Upper lobe of left lung (tissue), 6 donors: ENCODE data around the gene CER1. TPM values are rescaled to one million over a fixed set of nuclear protein-coding genes. Genes with fewer than 3 reads are reported as not detected.

ENCODE experiments used
- ATAC-seq, 2 donors: fragments of 200-7000 bp; cut with Tn5 transposase; one replicate each; pipeline ENCODE4 v1.9.1; 2022; ENCODE audit warnings: mild to moderate bottlenecking in 2 of 2, moderate library complexity in 2 of 2; ENCODE audit not compliant: low FRiP score in 2 of 2
- DNase-seq, 2 donors: peaks; one replicate each; pipeline ENCODE4 v3.0.0-alpha.2; 2019 to 2020
- H3K27ac ChIP-seq, 4 donors: fragments of 200-600 bp; sonication (generic); one replicate each; pipeline ENCODE4 v1.5.1; 2016 to 2019
- H3K27me3 ChIP-seq, 4 donors: fragments of 200-600 bp; sonication (generic); one replicate each; pipeline ENCODE4 v1.5.1; 2017 to 2019
- H3K36me3 ChIP-seq, 4 donors: fragments of 200-600 bp; sonication (generic); one replicate each; pipeline ENCODE4 v1.5.1; 2016 to 2019
- H3K4me1 ChIP-seq, 4 donors: fragments of 200-600 bp; sonication (generic); one replicate each; pipeline ENCODE4 v1.5.1; 2018 to 2019
- H3K4me3 ChIP-seq, 4 donors: fragments of 200-600 bp; sonication (generic); one replicate each; pipeline ENCODE4 v1.5.1; 2017 to 2019; ENCODE audit warnings: mild to moderate bottlenecking in 2 of 4, moderate library complexity in 1 of 4
- H3K9me3 ChIP-seq, 4 donors: fragments of 200-600 bp; sonication (generic); one replicate each; pipeline ENCODE4 v1.5.1; 2018 to 2019
- EP300 ChIP-seq, 4 donors: sonication (generic); formaldehyde crosslinking; IDR thresholded peaks; one replicate each; pipeline ENCODE4 v1.5.1; 2017; ENCODE audit warnings: antibody characterized with exemption in 4 of 4, control low read depth in 2 of 4
- POLR2A ChIP-seq, 4 donors: fragments of 450-650 bp; IDR thresholded peaks; one replicate each; pipeline ENCODE4 v1.5.1; 2016 to 2017; ENCODE audit warnings: antibody characterized with exemption in 4 of 4, mild to moderate bottlenecking in 2 of 4
- POLR2AphosphoS5 ChIP-seq, 2 donors: sonication (generic); formaldehyde crosslinking; IDR thresholded peaks; one replicate each; pipeline ENCODE4 v1.5.1; 2017; ENCODE audit warnings: antibody characterized with exemption in 2 of 2
- WGBS, 2 donors: methylation state at CpG; one replicate each; pipeline ENCODE4 v1.1.5; 2017 to 2018; 5-methylcytosine and 5-hydroxymethylcytosine counted together
- total RNA-seq, 6 donors: library from RNA; depleted of rRNA in 4 of 6; stranded (reverse); fragments of >200 nt in 4 of 6; gene quantifications; one replicate each; pipeline versions ENCODE4 v1.1.0 to v1.2.1, GENCODE V29; 2016 to 2021
- TF ChIP-seq, protein P1 (sequence below), 6 experiments: fragments of 450-650 bp in 4 of 6; fragments of 200-600 bp in 2 of 6; sonication (generic) in 2 of 6; IDR thresholded peaks; one replicate each; pipeline ENCODE4 v1.5.1; 2016 to 2019; ENCODE audit warnings: antibody characterized with exemption in 6 of 6
- donor health status: DM: no; HTN: no; CAD: no; lungs with moderate emphysema.
- donor health status: DM: no; HTN: yes; CAD: no; lungs with severe emphysema.

Gene CER1
- total RNA-seq, 6 donors from 2014 or later, result not detected

DNA sequence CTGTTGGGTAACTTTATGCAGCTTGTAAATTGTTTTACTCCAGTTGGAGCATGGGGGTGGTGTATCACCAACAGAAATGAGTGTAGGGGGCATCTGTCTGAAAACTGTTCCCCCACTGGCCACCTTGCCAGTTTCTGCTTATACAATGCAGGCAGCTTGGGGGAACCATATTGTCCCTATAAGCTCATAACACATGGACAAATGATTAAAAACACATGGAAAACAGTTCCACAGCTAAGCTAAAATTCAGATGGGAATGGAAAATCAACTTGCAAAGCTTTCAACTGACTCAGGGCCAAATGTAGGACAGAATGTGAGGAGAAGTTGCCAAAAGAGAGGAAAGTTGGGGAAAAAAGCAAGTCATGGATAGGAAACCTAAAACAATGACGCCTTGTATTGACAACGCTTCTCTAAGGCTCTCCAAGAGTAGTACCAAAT, 7.9 kb upstream of the CER1 start:
- no peaks in the 10 kb centered on the region for H3K36me3 ChIP-seq
- H3K9me3 ChIP-seq, result no peaks in the 10 kb centered on the region
- no peaks in the 10 kb centered on the region for H3K27me3 ChIP-seq
- no peak overlapping the region for H3K4me3 ChIP-seq
- no peaks in the 10 kb centered on the region for H3K4me1 ChIP-seq
- DNase-seq (no peak), ATAC-seq (no peak)
- WGBS, 2 donors, result 87 to 100% methylated on average over 2 of the region's 2 CpGs
- TF ChIP-seq, protein P1, sequence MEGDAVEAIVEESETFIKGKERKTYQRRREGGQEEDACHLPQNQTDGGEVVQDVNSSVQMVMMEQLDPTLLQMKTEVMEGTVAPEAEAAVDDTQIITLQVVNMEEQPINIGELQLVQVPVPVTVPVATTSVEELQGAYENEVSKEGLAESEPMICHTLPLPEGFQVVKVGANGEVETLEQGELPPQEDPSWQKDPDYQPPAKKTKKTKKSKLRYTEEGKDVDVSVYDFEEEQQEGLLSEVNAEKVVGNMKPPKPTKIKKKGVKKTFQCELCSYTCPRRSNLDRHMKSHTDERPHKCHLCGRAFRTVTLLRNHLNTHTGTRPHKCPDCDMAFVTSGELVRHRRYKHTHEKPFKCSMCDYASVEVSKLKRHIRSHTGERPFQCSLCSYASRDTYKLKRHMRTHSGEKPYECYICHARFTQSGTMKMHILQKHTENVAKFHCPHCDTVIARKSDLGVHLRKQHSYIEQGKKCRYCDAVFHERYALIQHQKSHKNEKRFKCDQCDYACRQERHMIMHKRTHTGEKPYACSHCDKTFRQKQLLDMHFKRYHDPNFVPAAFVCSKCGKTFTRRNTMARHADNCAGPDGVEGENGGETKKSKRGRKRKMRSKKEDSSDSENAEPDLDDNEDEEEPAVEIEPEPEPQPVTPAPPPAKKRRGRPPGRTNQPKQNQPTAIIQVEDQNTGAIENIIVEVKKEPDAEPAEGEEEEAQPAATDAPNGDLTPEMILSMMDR (IDR thresholded peaks at IDR 0.05), result no peak
- TF ChIP-seq POLR2A (IDR thresholded peaks at IDR 0.05), result no peak
- no peak for TF ChIP-seq EP300 (IDR thresholded peaks at IDR 0.05)
- TF ChIP-seq POLR2AphosphoS5 (IDR thresholded peaks at IDR 0.05), result no peak
- H3K27ac ChIP-seq, result no peak overlapping the region

DNA sequence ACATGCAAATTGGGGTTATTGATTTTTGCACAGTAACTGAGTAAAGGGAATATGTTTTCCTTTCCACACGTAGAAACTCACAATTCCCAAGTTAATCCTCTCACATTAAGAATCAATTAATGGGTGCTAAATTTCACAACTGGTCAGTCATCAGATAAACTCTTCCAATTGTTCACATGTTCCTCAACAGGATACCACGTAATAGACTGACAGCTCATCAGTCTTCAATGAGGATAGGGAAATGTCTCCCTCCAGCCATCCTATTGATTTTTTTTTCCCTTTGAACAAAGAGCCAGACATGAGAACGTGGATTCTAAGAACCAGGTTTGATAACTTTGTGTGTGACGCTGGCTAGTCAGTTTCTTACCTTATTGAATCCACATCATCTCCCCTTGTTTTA, 768 bp upstream of the CER1 start:
- Histone ChIP-seq H3K4me3 (no peak overlapping the region), H3K27me3 (no peaks in the 10 kb centered on the region), H3K9me3 (no peaks in the 10 kb centered on the region), H3K36me3 (no peaks in the 10 kb centered on the region), H3K27ac (no peak overlapping the region), H3K4me1 (no peaks in the 10 kb centered on the region)
- 55 to 56% methylated on average over 4 of the region's 4 CpGs for WGBS, 2 donors
- TF ChIP-seq POLR2AphosphoS5 (IDR thresholded peaks at IDR 0.05) (no peak), POLR2A (IDR thresholded peaks at IDR 0.05) (no peak), EP300 (IDR thresholded peaks at IDR 0.05) (no peak)
- TF ChIP-seq, protein P1 (IDR thresholded peaks at IDR 0.05), result no peak
- DNase-seq (no peak), ATAC-seq (no peak)

DNA sequence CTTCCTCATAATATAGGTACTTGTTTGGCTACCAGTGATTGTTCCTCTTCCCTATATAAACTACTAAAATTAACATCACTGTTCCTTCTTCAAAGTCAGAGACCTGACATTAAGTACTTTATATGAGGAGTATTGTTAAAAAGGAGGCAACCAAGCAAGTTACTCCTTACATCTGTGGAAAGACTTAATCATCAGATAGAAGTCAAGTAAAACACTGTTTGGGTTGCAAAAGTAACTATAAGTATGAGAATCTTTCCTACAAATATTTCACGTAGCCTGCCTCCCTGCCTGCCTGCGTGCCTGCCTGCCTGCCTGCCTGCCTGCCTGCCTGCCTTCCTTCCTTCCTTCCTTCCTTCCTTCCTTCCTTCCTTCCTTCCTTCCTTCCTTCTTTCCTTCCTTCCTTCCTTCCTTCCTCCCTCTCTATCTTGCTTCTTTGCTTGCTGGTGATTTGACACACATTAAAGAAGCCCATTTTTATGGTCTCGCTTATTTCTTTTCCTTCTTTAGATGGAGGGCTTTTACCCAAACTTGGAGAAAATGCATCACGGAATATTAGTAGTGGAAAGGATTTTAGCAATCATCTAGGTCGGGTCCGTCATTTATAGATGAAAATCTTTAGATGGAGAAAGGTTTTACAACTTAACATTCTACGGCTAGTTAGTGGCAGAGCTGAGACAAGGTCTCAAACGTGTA, 3.2 kb downstream of the CER1 start:
- H3K27ac ChIP-seq, result no peak overlapping the region
- no peaks in the 10 kb centered on the region for H3K36me3 ChIP-seq
- H3K27me3 ChIP-seq, result no peaks in the 10 kb centered on the region
- no peak for TF ChIP-seq POLR2AphosphoS5 (IDR thresholded peaks at IDR 0.05)
- TF ChIP-seq, protein P1 (IDR thresholded peaks at IDR 0.05), result no peak
- TF ChIP-seq EP300 (IDR thresholded peaks at IDR 0.05), result no peak
- no peak for TF ChIP-seq POLR2A (IDR thresholded peaks at IDR 0.05)
- no peaks in the 10 kb centered on the region for H3K9me3 ChIP-seq
- no peaks in the 10 kb centered on the region for H3K4me1 ChIP-seq
- ATAC-seq (no peak), DNase-seq (no peak)
- H3K4me3 ChIP-seq, result no peak overlapping the region
- WGBS, 2 donors, result 71 to 72% methylated on average over 8 of the region's 8 CpGs

DNA sequence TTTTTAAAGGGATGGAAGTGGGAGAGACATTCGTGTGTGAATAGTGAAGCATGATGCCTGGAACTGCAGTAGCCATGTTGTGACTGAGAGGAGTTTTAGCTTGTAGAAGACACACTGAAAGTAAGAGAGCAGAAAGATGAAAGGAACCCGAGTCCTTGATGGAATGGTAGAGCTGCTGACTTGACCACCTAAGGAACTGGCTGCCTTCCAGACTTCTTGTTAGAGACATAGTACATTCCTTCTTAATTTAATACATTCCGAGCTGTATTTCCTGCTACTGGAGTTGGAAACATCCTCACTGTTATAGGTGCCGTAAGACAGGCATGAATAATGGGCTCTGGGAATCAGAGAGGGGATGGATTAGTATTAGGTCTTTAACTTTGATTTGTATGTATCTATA, 7.4 kb downstream of the CER1 start:
- 71 to 74% methylated on average over 4 of the region's 4 CpGs for WGBS, 2 donors
- DNase-seq, result no peak
- no peak for ATAC-seq
- no peak overlapping the region for H3K4me3 ChIP-seq
- no peaks in the 10 kb centered on the region for H3K36me3 ChIP-seq
- H3K4me1 ChIP-seq, result no peaks in the 10 kb centered on the region
- peaks cover 0 to 2% (median 0%) of the 10 kb centered on the region in 4 donors for H3K9me3 ChIP-seq
- H3K27ac ChIP-seq, result no peak overlapping the region
- H3K27me3 ChIP-seq, result no peaks in the 10 kb centered on the region
- TF ChIP-seq, protein P1 (IDR thresholded peaks at IDR 0.05), result no peak
- TF ChIP-seq POLR2AphosphoS5 (IDR thresholded peaks at IDR 0.05) (no peak), POLR2A (IDR thresholded peaks at IDR 0.05) (no peak), EP300 (IDR thresholded peaks at IDR 0.05) (no peak)
